Kasumi-1 (cell line): ENCODE results near the gene NUP153.
"Not testable (repeated sequence)": the region's sequence is repeated elsewhere in the genome, so short reads cannot be mapped to it uniquely, and the experiment has no call there.

Source experiments
- DNase-seq, 2 experiments: peaks; one replicate each; lab custom pipeline; 2025; lab: John Stamatoyannopoulos, UW

Gene NUP153

GRCh38 chr6:17714177-17714576 is 7.5 kb upstream of the NUP153 start:
- no peak for DNase-seq

- no peak for DNase-seq
Observed at GRCh38 chr6:17712576-17712975, 5.9 kb upstream of the NUP153 start.

GRCh38 chr6:17710331-17710730 is 3.6 kb upstream of the NUP153 start:
- no peak for DNase-seq

- no peak for DNase-seq
Observed at GRCh38 chr6:17709476-17709875, 2.8 kb upstream of the NUP153 start.

GRCh38 chr6:17708035-17708434 is 1.3 kb upstream of the NUP153 start:
- DNase-seq, result not testable (repeated sequence)

GRCh38 chr6:17707371-17707651 is 586 bp upstream of the NUP153 start:
- no peak for DNase-seq

- DNase-seq, result peak; percentile 55 to 60
Observed at GRCh38 chr6:17705778-17706579, 746 bp downstream of the NUP153 start.

GRCh38 chr6:17705428-17705777 is 1.3 kb downstream of the NUP153 start:
- peak in 1 of 2 experiments; percentile 39 for DNase-seq

- DNase-seq, result peak; percentile 27
Observed at GRCh38 chr6:17703256-17703694, 3.5 kb downstream of the NUP153 start.

GRCh38 chr6:17700421-17701416 is 6.0 kb downstream of the NUP153 start:
- DNase-seq, result peak; percentile 71 to 79

- DNase-seq, result peak in 1 of 2 experiments; percentile 23
Observed at GRCh38 chr6:17691925-17692538, 14.7 kb downstream of the NUP153 start.

- DNase-seq, result no peak
Observed at GRCh38 chr6:17688481-17688880, 18.2 kb downstream of the NUP153 start.

- DNase-seq, result no peak
Observed at GRCh38 chr6:17687136-17687535, 19.6 kb downstream of the NUP153 start.

GRCh38 chr6:17684134-17684533 is 22.6 kb downstream of the NUP153 start:
- no peak for DNase-seq

GRCh38 chr6:17683428-17683827 is 23.3 kb downstream of the NUP153 start:
- DNase-seq, result no peak

- DNase-seq, result no peak
Observed at GRCh38 chr6:17679726-17680125, 27.0 kb downstream of the NUP153 start.

- DNase-seq, result no peak
Observed at GRCh38 chr6:17677602-17678001, 29.1 kb downstream of the NUP153 start.

GRCh38 chr6:17673543-17674254 is 33.0 kb downstream of the NUP153 start:
- DNase-seq, result no peak

- no peak for DNase-seq
Observed at GRCh38 chr6:17672064-17672718, 34.5 kb downstream of the NUP153 start.

- DNase-seq, result no peak
Observed at GRCh38 chr6:17666646-17667045, 40.1 kb downstream of the NUP153 start.

GRCh38 chr6:17665132-17665531 is 41.6 kb downstream of the NUP153 start:
- DNase-seq, result no peak
